ENCODE data around the gene CFDP1.

DNA sequence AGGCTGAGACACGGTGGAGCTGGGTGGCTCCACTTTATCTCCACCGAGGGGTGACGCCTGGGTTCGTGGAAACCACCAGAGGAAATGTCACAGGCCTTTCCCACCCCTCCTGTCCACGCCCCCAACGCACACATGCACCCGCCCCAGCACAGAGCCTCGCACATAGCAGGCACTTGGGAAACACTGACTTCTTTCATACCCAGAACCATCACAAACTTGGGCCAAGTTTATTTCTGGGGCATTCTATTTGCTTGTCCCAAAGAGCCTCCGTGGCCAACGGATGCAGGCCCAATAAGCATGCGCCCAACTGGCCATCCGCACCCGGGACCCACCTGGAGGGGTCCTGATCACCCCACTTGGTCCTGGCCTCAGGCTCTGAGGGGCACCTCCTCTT is 185.2 kb downstream of the CFDP1 start:
- TF ChIP-seq POLR2A (IDR thresholded peaks at IDR 0.05), result no peak
- TF ChIP-seq, protein P1, sequence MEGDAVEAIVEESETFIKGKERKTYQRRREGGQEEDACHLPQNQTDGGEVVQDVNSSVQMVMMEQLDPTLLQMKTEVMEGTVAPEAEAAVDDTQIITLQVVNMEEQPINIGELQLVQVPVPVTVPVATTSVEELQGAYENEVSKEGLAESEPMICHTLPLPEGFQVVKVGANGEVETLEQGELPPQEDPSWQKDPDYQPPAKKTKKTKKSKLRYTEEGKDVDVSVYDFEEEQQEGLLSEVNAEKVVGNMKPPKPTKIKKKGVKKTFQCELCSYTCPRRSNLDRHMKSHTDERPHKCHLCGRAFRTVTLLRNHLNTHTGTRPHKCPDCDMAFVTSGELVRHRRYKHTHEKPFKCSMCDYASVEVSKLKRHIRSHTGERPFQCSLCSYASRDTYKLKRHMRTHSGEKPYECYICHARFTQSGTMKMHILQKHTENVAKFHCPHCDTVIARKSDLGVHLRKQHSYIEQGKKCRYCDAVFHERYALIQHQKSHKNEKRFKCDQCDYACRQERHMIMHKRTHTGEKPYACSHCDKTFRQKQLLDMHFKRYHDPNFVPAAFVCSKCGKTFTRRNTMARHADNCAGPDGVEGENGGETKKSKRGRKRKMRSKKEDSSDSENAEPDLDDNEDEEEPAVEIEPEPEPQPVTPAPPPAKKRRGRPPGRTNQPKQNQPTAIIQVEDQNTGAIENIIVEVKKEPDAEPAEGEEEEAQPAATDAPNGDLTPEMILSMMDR (IDR thresholded peaks at IDR 0.05), result no peak

All from adrenal gland (tissue), 5 donors.